ENCODE results near the gene TMEM138.

The TMEM138 gene

GRCh38 chr11:61406991-61407728 is 45.0 kb downstream of the TMEM138 start:
- no peaks in the 10 kb centered on the region for H3K79me2 ChIP-seq (ENCODE audit: control insufficient read depth, insufficient read depth, low read length)
- WGBS (ENCODE audit: extremely low coverage, insufficient coverage, low lambda C conversion rate), result no CpG with 5 or more reads among the region's 5 CpGs
- DNase-seq, result no peak

GRCh38 chr11:61411589-61411988 is 49.4 kb downstream of the TMEM138 start:
- Histone ChIP-seq H3K9ac (ENCODE audit: low read length) (no peak overlapping the region), H3K4me2 (ENCODE audit: low read length) (no peak overlapping the region), H4K8ac (ENCODE audit: low read depth, low read length) (no peak overlapping the region), H3K36me3 (ENCODE audit: control insufficient read depth, insufficient read depth, low read length) (peaks cover 31% of the 10 kb centered on the region), H3K4me1 (ENCODE audit: control insufficient read depth, low read depth, low read length) (no peaks in the 10 kb centered on the region), H3K27ac (ENCODE audit: low read depth, low read length) (no peak overlapping the region), H2BK15ac (replicated peaks; ENCODE audit: low read depth) (no peak overlapping the region), H3K18ac (ENCODE audit: low read length) (no peak overlapping the region), H3K23ac (ENCODE audit: low read length) (no peak overlapping the region), H3K4ac (ENCODE audit: low read depth, low read length) (no peak overlapping the region), H4K5ac (ENCODE audit: low read length) (no peak overlapping the region), H3K79me2 (ENCODE audit: control insufficient read depth, insufficient read depth, low read length) (no peaks in the 10 kb centered on the region), H2AK5ac (ENCODE audit: low read length) (no peak overlapping the region), H2BK5ac (ENCODE audit: low read length) (no peak overlapping the region), H3K79me1 (ENCODE audit: low read length) (peaks cover 3% of the 10 kb centered on the region), H2BK120ac (ENCODE audit: low read depth, low read length) (no peak overlapping the region), H3K27me3 (ENCODE audit: insufficient read depth, low read length, poor library complexity) (no peaks in the 10 kb centered on the region), H3K56ac (ENCODE audit: low read length) (no peak overlapping the region), H3K4me3 (ENCODE audit: low read length) (no peak overlapping the region)
- WGBS (ENCODE audit: extremely low coverage, insufficient coverage, low lambda C conversion rate), result no CpG with 5 or more reads among the region's 9 CpGs
- no peak for DNase-seq

More at GRCh38 chr11:61406991-61407728, 45.0 kb downstream of the TMEM138 start:
- Histone ChIP-seq H3K23ac (ENCODE audit: low read length) (no peak overlapping the region), H3K27ac (ENCODE audit: low read depth, low read length) (no peak overlapping the region), H3K4me2 (ENCODE audit: low read length) (no peak overlapping the region), H3K4me3 (ENCODE audit: low read length) (no peak overlapping the region), H4K5ac (ENCODE audit: low read length) (no peak overlapping the region), H3K4me1 (ENCODE audit: control insufficient read depth, low read depth, low read length) (no peaks in the 10 kb centered on the region), H2BK120ac (ENCODE audit: low read depth, low read length) (no peak overlapping the region), H3K79me1 (ENCODE audit: low read length) (peaks cover 2% of the 10 kb centered on the region), H3K4ac (ENCODE audit: low read depth, low read length) (no peak overlapping the region), H2AK5ac (ENCODE audit: low read length) (no peak overlapping the region), H3K18ac (ENCODE audit: low read length) (no peak overlapping the region), H2BK15ac (replicated peaks; ENCODE audit: low read depth) (no peak overlapping the region), H3K27me3 (ENCODE audit: insufficient read depth, low read length, poor library complexity) (no peaks in the 10 kb centered on the region), H3K36me3 (ENCODE audit: control insufficient read depth, insufficient read depth, low read length) (peaks cover 36% of the 10 kb centered on the region), H3K56ac (ENCODE audit: low read length) (no peak overlapping the region), H4K8ac (ENCODE audit: low read depth, low read length) (no peak overlapping the region), H2BK5ac (ENCODE audit: low read length) (no peak overlapping the region), H3K9ac (ENCODE audit: low read length) (no peak overlapping the region)

GRCh38 chr11:61413496-61413895 is 51.3 kb downstream of the TMEM138 start:
- Histone ChIP-seq H3K4ac (ENCODE audit: low read depth, low read length) (no peak overlapping the region), H2BK5ac (ENCODE audit: low read length) (no peak overlapping the region), H3K79me2 (ENCODE audit: control insufficient read depth, insufficient read depth, low read length) (no peaks in the 10 kb centered on the region), H2BK120ac (ENCODE audit: low read depth, low read length) (no peak overlapping the region), H3K36me3 (ENCODE audit: control insufficient read depth, insufficient read depth, low read length) (peaks cover 29% of the 10 kb centered on the region), H2BK15ac (replicated peaks; ENCODE audit: low read depth) (no peak overlapping the region), H2AK5ac (ENCODE audit: low read length) (no peak overlapping the region), H3K23ac (ENCODE audit: low read length) (no peak overlapping the region), H3K79me1 (ENCODE audit: low read length) (peaks cover 8% of the 10 kb centered on the region), H3K9ac (ENCODE audit: low read length) (no peak overlapping the region), H4K5ac (ENCODE audit: low read length) (no peak overlapping the region), H3K27ac (ENCODE audit: low read depth, low read length) (no peak overlapping the region), H3K4me1 (ENCODE audit: control insufficient read depth, low read depth, low read length) (no peaks in the 10 kb centered on the region), H4K8ac (ENCODE audit: low read depth, low read length) (no peak overlapping the region), H3K18ac (ENCODE audit: low read length) (no peak overlapping the region), H3K27me3 (ENCODE audit: insufficient read depth, low read length, poor library complexity) (no peaks in the 10 kb centered on the region), H3K4me3 (ENCODE audit: low read length) (no peak overlapping the region), H3K56ac (ENCODE audit: low read length) (no peak overlapping the region), H3K4me2 (ENCODE audit: low read length) (no peak overlapping the region)
- WGBS (ENCODE audit: extremely low coverage, insufficient coverage, low lambda C conversion rate), result no CpG with 5 or more reads among the region's 3 CpGs
- no peak for DNase-seq

GRCh38 chr11:61414547-61414946 is 52.4 kb downstream of the TMEM138 start:
- no peak overlapping the region for H3K9ac ChIP-seq (ENCODE audit: low read length)
- no peak overlapping the region for H2BK120ac ChIP-seq (ENCODE audit: low read depth, low read length)
- no peak overlapping the region for H2BK15ac ChIP-seq (replicated peaks; ENCODE audit: low read depth)
- no peaks in the 10 kb centered on the region for H3K4me1 ChIP-seq (ENCODE audit: control insufficient read depth, low read depth, low read length)
- no peak overlapping the region for H3K4me2 ChIP-seq (ENCODE audit: low read length)
- no peak overlapping the region for H3K27ac ChIP-seq (ENCODE audit: low read depth, low read length)
- DNase-seq, result no peak
- no peak overlapping the region for H4K8ac ChIP-seq (ENCODE audit: low read depth, low read length)
- WGBS (ENCODE audit: extremely low coverage, insufficient coverage, low lambda C conversion rate), result no CpG with 5 or more reads among the region's 2 CpGs
- no peaks in the 10 kb centered on the region for H3K27me3 ChIP-seq (ENCODE audit: insufficient read depth, low read length, poor library complexity)
- no peak overlapping the region for H3K4ac ChIP-seq (ENCODE audit: low read depth, low read length)
- H4K5ac ChIP-seq (ENCODE audit: low read length), result no peak overlapping the region
- H2AK5ac ChIP-seq (ENCODE audit: low read length), result no peak overlapping the region
- no peaks in the 10 kb centered on the region for H3K79me2 ChIP-seq (ENCODE audit: control insufficient read depth, insufficient read depth, low read length)
- no peak overlapping the region for H2BK5ac ChIP-seq (ENCODE audit: low read length)
- no peak overlapping the region for H3K4me3 ChIP-seq (ENCODE audit: low read length)
- peaks cover 29% of the 10 kb centered on the region for H3K36me3 ChIP-seq (ENCODE audit: control insufficient read depth, insufficient read depth, low read length)
- no peak overlapping the region for H3K18ac ChIP-seq (ENCODE audit: low read length)
- H3K79me1 ChIP-seq (ENCODE audit: low read length), result peaks cover 9% of the 10 kb centered on the region
- H3K56ac ChIP-seq (ENCODE audit: low read length), result no peak overlapping the region
- H3K23ac ChIP-seq (ENCODE audit: low read length), result no peak overlapping the region

- H3K36me3 ChIP-seq (ENCODE audit: control insufficient read depth, insufficient read depth, low read length), result peaks cover 34% of the 10 kb centered on the region
- no CpG with 5 or more reads among the region's 6 CpGs for WGBS (ENCODE audit: extremely low coverage, insufficient coverage, low lambda C conversion rate)
- no peak overlapping the region for H3K23ac ChIP-seq (ENCODE audit: low read length)
Measured at GRCh38 chr11:61415381-61415780, 53.2 kb downstream of the TMEM138 start.

GRCh38 chr11:61416941-61417340 is 54.8 kb downstream of the TMEM138 start:
- peaks cover 29% of the 10 kb centered on the region for H3K36me3 ChIP-seq (ENCODE audit: control insufficient read depth, insufficient read depth, low read length)
- H3K4me1 ChIP-seq (ENCODE audit: control insufficient read depth, low read depth, low read length), result no peaks in the 10 kb centered on the region
- no peak overlapping the region for H2AK5ac ChIP-seq (ENCODE audit: low read length)
- H2BK5ac ChIP-seq (ENCODE audit: low read length), result no peak overlapping the region
- H3K27ac ChIP-seq (ENCODE audit: low read depth, low read length), result no peak overlapping the region
- no peak overlapping the region for H3K18ac ChIP-seq (ENCODE audit: low read length)
- no peak overlapping the region for H2BK15ac ChIP-seq (replicated peaks; ENCODE audit: low read depth)
- no peaks in the 10 kb centered on the region for H3K27me3 ChIP-seq (ENCODE audit: insufficient read depth, low read length, poor library complexity)
- no peak overlapping the region for H4K8ac ChIP-seq (ENCODE audit: low read depth, low read length)
- no peak overlapping the region for H3K4ac ChIP-seq (ENCODE audit: low read depth, low read length)
- H2BK120ac ChIP-seq (ENCODE audit: low read depth, low read length), result no peak overlapping the region
- H4K5ac ChIP-seq (ENCODE audit: low read length), result no peak overlapping the region
- no peak overlapping the region for H3K4me2 ChIP-seq (ENCODE audit: low read length)
- H3K23ac ChIP-seq (ENCODE audit: low read length), result no peak overlapping the region
- no peak overlapping the region for H3K9ac ChIP-seq (ENCODE audit: low read length)
- H3K79me1 ChIP-seq (ENCODE audit: low read length), result peaks cover 18% of the 10 kb centered on the region
- no peak overlapping the region for H3K56ac ChIP-seq (ENCODE audit: low read length)
- H3K79me2 ChIP-seq (ENCODE audit: control insufficient read depth, insufficient read depth, low read length), result peaks cover 4% of the 10 kb centered on the region
- WGBS (ENCODE audit: extremely low coverage, insufficient coverage, low lambda C conversion rate), result no CpG with 5 or more reads among the region's 3 CpGs
- no peak overlapping the region for H3K4me3 ChIP-seq (ENCODE audit: low read length)
- no peak for DNase-seq

More at GRCh38 chr11:61415381-61415780, 53.2 kb downstream of the TMEM138 start:
- Histone ChIP-seq H3K27ac (ENCODE audit: low read depth, low read length) (no peak overlapping the region), H2BK15ac (replicated peaks; ENCODE audit: low read depth) (no peak overlapping the region), H3K79me1 (ENCODE audit: low read length) (peaks cover 12% of the 10 kb centered on the region), H3K4ac (ENCODE audit: low read depth, low read length) (no peak overlapping the region), H2AK5ac (ENCODE audit: low read length) (no peak overlapping the region), H4K5ac (ENCODE audit: low read length) (no peak overlapping the region), H4K8ac (ENCODE audit: low read depth, low read length) (no peak overlapping the region), H3K56ac (ENCODE audit: low read length) (no peak overlapping the region), H2BK120ac (ENCODE audit: low read depth, low read length) (no peak overlapping the region), H3K79me2 (ENCODE audit: control insufficient read depth, insufficient read depth, low read length) (no peaks in the 10 kb centered on the region), H3K27me3 (ENCODE audit: insufficient read depth, low read length, poor library complexity) (no peaks in the 10 kb centered on the region), H3K4me3 (ENCODE audit: low read length) (no peak overlapping the region), H3K4me1 (ENCODE audit: control insufficient read depth, low read depth, low read length) (no peaks in the 10 kb centered on the region), H3K4me2 (ENCODE audit: low read length) (no peak overlapping the region), H3K18ac (ENCODE audit: low read length) (no peak overlapping the region), H2BK5ac (ENCODE audit: low read length) (no peak overlapping the region), H3K9ac (ENCODE audit: low read length) (no peak overlapping the region)
- no peak for DNase-seq
